ENCODE data around the gene SLC11A1.

The SLC11A1 gene

DNA sequence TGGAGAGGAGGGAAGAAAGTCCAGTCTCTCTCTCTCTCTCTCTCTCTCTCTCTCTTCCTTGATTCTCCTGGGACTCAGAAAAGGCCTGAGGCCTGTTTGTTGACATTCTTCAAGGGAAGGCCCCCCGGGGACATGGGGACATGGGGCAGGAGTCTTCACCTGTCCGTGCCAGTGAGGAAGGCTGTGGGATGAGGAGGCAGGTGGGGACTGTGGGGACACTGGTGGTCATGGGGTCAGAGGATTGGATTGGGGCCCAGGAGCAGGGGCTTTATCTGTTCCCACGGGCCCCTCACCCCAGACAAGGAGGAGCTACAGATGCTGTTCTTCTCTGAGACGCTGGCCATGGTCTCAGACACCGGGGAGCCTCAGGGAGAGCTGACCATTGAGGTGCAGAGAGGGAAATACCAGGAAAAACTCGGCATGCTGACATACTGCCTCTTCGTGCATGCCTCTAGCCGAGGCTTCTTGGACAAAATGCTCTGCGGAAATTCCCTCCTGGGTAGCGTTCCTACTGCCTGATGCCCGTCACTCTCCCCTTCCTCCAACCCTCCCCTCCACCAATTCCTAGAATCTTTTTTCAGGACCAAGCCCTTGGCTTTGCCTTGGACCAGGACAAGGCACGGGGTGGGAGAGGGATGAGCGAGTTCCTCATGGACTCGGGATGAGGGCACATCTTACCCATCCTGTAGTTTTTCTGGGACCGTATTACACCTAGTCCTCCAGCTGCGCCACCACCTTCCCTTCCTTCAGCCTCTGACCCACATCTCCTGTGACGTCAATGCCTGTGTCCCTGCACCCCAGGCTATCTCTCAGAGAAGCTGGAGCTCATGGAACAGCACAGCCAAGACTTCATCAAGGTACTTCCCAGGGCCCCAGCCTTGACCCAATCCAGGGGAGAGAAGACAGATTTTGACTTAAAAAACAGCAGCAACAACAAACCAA, 24.6 kb upstream of the SLC11A1 start:
- Mint-ChIP-seq H3K4me3 (no peak overlapping the region), H3K27me3 (no peaks in the 10 kb centered on the region), H3K4me1 (no peaks in the 10 kb centered on the region), H3K36me3 (no peaks in the 10 kb centered on the region), H3K27ac (peak overlapping the region; percentile 41), H3K9me3 (no peaks in the 10 kb centered on the region)

DNA sequence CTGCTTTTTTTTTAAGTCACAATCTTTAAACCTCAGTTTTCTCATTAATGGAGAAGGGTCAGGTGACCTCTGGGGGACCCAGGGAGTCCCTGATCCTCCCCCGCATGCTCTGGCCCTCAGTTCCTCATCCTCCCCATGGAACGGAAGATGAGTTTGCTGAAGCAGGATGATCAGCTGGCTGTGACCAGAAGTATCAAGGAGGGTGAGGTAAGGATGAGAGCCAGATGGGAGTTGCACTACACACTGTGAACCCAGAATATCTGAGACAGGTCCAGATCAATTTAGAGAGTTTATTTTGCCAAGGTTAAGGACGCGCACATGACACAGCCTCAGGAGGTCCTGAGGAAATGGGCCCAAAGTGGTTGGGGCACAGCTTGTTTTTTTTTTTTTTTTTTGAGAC, 21.6 kb upstream of the SLC11A1 start:
- Mint-ChIP-seq H3K4me3 (no peak overlapping the region), H3K4me1 (no peaks in the 10 kb centered on the region), H3K27me3 (no peaks in the 10 kb centered on the region)

DNA sequence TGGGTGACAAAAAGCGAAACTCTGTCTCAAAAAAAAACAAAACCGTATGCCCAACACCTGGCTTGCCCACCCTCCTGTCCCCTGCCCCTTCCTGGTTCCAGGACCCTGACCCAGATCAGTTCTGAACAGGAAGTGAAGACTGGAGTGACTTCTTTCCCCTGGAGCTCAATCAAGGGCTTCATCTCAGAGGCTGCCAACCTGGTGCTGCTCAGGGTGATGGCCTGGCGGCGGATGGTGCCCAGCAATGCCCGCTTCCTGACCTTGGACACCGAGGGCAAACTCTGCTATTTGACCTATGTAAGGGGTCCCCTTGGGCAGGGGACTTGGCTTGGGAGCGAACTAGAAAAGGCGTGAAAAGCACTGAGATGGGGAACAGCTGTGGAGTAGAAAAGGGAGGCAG, 19.5 kb upstream of the SLC11A1 start:
- Mint-ChIP-seq H3K4me3 (no peak overlapping the region), H3K36me3 (no peaks in the 10 kb centered on the region), H3K4me1 (peaks cover 6% of the 10 kb centered on the region), H3K27ac (no peak overlapping the region), H3K27me3 (no peaks in the 10 kb centered on the region), H3K9me3 (no peaks in the 10 kb centered on the region)

More for the DNA sequence above, 21.6 kb upstream of the SLC11A1 start:
- Mint-ChIP-seq H3K9me3 (no peaks in the 10 kb centered on the region), H3K27ac (no peak overlapping the region), H3K36me3 (no peaks in the 10 kb centered on the region)

DNA sequence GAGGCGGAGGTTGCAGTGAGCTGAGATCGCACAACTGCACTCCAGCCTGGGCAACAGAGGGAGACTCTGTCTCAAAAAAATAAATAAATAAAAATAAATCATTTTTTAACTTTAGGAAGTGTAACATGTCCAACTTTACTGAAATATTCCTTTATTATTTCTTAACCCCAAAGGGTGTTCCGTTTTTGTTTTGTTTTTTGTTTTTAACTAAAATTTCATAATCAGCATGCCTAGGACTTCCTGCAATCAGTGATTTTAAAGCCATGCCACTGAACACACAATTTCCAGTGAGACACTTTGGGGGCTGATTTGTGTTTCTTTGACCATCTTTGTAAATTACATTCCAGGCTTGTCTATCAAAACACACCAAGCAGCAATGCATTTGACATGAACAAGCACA, 18.3 kb upstream of the SLC11A1 start:
- Mint-ChIP-seq H3K27me3 (no peaks in the 10 kb centered on the region), H3K4me3 (no peak overlapping the region), H3K4me1 (peaks cover 11% of the 10 kb centered on the region), H3K9me3 (no peaks in the 10 kb centered on the region), H3K27ac (no peak overlapping the region), H3K36me3 (no peaks in the 10 kb centered on the region)

DNA sequence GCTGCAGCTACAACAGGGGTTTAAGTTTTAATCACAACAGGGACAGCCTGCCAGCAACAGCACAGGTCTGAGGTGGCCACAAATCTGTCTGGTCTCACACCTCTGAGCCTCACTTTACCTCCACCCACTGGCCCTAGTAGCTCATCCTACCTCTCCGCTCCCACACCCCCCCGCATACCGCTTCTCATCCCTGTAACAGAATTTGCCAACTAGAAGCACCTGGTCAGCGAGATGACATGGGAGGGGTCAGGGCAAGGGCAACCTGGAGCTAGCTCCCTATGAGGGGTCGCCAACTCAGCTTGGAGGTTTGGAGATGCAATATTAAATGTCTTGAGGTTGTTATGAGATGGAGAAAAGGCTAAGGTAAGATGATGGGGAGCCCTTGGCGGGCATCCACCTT, 17.9 kb upstream of the SLC11A1 start:
- Mint-ChIP-seq H3K9me3 (no peaks in the 10 kb centered on the region), H3K4me1 (peaks cover 15% of the 10 kb centered on the region), H3K27me3 (no peaks in the 10 kb centered on the region), H3K36me3 (no peaks in the 10 kb centered on the region), H3K4me3 (no peak overlapping the region), H3K27ac (peak overlapping the region; percentile 46)

DNA sequence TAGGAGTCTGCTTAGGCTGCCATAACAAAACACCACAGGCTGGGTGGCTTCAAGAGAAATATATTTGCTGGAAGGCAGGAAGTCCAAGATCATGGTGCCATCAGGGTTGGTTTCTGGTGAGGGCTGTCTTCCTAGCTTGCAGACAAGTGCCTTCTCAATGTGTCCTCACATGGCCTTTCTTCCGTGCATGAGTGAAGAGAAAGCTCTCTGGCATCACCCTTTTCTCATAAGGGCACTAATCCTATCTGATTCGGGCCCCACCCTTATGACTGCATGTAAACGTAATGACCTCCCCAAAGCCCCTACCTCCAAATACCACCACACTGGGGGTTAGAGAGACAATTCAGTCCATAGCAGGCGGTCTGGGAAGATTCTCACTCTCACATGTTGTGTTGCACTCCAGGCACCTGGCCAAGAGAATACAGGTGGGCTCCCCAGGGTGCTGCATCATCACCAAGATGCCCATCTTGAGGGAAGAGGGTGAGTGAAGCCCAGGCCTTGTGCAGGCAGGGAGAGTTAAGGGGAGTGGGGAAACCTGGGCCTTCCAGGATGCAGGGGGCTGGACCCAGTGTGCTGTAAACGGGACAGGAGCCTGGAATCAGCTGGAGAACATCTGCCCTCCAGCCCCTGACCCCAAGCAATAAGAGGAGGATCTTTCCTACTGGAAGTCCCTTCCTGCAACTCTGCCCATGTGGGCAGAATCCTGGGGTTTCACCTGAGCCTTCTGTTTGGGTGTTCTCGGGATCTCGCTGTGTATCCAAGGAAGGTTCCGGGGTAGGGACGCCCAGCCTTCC, 15.3 kb upstream of the SLC11A1 start:
- peaks cover 28% of the 10 kb centered on the region for H3K4me1 Mint-ChIP-seq
- no peaks in the 10 kb centered on the region for H3K27me3 Mint-ChIP-seq
- H3K9me3 Mint-ChIP-seq, result no peaks in the 10 kb centered on the region
- peak overlapping the region; percentile 84 for H3K4me3 Mint-ChIP-seq
- peak overlapping the region; percentile 41 for H3K27ac Mint-ChIP-seq
- no peaks in the 10 kb centered on the region for H3K36me3 Mint-ChIP-seq

DNA sequence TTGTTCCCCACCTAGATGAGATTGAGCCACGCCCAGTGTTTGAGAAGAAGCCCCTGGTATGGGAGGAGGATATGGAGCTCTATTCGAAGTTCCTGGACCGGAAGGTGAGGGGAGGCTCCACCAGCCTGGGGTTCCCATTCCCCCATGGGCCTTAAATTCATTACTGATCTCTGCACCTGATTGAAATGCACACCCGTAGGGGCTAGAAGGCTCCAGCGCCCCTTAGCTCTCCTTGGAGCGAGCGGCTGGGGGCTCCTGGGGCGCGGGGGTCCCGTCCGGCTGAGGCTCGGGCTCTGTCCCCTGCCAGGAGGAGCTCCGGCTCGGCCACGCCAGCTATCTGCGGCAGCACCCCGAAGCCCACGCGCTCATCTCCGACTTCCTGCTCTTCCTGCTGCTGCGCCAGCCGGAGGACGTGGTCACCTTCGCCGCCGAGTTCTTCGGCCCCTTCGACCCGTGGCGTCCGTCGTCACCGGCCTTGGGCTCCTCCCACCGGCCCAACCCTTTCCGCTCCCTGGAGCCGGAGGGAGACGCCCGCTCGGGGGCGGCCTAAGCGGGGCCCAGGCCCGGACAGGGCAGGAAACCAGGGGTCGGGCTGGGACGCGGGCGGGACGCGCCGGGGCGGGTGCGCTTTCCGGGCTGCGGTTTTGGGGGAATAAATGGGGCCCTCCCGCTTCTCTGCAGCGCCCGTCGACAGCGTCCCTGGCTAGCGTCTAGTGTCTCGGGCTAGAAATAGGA, 14.5 kb upstream of the SLC11A1 start:
- Mint-ChIP-seq H3K27ac (no peak overlapping the region), H3K27me3 (no peaks in the 10 kb centered on the region), H3K4me1 (peaks cover 28% of the 10 kb centered on the region), H3K9me3 (no peaks in the 10 kb centered on the region), H3K36me3 (no peaks in the 10 kb centered on the region), H3K4me3 (peak overlapping the region; percentile 84)

DNA sequence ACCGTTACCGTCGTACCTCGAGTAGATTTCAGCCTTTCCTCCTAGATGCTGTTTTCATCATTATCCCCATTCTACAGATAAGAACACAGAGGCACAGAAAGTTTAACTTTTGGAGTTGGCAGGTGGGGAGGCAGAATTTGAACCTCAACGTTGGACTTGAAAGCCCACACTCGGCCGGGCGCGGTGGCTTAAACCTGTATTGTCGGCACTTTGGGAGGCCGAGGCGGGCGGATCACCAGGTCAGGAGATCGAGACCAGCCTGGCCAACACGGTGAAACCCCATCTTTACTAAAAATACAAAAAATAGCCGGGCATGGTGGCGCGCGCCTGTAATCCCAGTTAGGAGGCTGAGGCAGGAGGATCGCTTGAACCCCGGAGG, 13.9 kb upstream of the SLC11A1 start:
- Mint-ChIP-seq H3K9me3 (no peaks in the 10 kb centered on the region), H3K4me3 (peak overlapping the region; percentile 84), H3K27ac (no peak overlapping the region), H3K36me3 (no peaks in the 10 kb centered on the region), H3K4me1 (peaks cover 28% of the 10 kb centered on the region), H3K27me3 (no peaks in the 10 kb centered on the region)

DNA sequence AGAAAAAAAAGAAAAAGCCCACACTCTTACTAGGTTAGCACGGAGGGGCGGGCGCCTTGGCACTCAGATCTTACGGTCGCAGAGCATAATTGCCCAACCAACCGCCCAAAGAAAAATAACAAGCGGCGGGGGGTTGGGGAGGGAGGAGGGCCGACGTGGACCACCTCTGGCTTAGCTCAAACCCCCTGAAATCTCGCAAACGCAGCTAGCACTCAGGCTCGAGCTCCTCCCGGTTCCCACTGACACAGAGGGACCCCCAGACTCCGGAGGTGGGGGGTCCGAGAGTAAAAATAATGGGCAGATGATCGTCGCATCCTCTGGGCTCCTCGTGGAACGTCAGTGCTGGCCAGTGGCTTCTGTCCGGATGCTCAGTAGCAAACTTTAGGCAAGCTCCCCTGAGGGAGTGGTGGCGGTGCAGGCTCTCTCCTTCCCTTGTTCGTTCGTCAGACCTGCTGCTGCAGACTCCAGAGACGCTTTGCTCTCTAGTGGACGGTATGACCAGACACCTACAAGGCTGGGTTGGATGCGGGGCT, 13.4 kb upstream of the SLC11A1 start:
- no peaks in the 10 kb centered on the region for H3K9me3 Mint-ChIP-seq
- no peaks in the 10 kb centered on the region for H3K36me3 Mint-ChIP-seq
- H3K4me3 Mint-ChIP-seq, result peak overlapping the region; percentile 52
- peaks cover 28% of the 10 kb centered on the region for H3K4me1 Mint-ChIP-seq
- no peak overlapping the region for H3K27ac Mint-ChIP-seq
- H3K27me3 Mint-ChIP-seq, result no peaks in the 10 kb centered on the region

DNA sequence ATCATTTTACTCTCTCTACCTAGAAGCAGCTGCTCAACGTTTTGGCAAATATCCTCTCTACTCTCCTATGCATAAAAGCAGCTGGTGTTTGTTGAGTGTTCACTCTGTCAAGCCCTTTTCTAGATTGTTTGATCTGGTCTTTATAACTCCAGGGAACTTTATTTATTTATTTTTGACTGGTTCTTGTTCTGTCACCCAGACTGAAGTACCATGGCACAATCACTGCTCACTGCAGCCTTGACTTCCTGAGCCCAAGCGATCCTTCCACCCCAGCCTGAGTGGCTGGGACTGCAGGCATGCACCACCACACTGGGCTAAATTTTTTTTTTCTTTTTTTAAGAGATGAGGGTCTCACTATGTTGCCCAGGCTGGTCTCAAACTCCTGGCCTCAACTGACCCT, 12.7 kb upstream of the SLC11A1 start:
- Mint-ChIP-seq H3K4me3 (peak overlapping the region; percentile 30), H3K9me3 (no peaks in the 10 kb centered on the region)

DNA sequence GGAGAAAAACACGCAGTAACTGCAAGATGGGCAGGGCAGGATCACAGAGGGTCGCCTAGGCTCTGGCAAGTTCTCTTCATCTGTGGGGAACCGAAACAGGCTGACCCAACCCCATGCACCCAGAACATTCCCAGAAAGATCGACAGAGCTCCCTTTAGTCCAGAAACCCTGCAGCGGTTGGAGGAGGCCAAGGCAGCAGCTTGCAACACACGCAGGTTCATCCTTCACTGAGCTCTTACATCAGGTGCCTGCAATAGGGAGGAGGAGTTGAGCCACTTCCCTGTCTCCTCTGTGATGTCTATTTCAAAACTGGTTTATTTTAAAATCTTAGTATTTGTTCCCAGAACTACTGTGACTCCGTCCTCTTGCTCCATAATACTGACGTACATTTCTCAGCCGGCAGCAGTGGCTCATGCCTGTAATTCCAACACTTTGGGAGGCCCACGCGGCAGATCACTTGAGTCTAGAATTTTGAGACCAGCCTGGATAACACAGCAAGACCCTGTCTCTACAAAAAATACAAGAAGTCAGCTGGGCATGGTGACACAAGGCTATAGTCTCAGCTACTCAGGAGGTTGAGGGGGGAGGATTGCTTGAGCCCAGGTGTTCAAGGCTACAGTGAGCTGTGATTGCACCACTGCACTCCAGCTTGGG, 11.5 kb upstream of the SLC11A1 start:
- H3K36me3 Mint-ChIP-seq, result no peaks in the 10 kb centered on the region
- no peaks in the 10 kb centered on the region for H3K9me3 Mint-ChIP-seq
- no peak overlapping the region for H3K4me3 Mint-ChIP-seq
- peaks cover 28% of the 10 kb centered on the region for H3K4me1 Mint-ChIP-seq
- H3K27me3 Mint-ChIP-seq, result no peaks in the 10 kb centered on the region
- H3K27ac Mint-ChIP-seq, result no peak overlapping the region

More for the DNA sequence above, 12.7 kb upstream of the SLC11A1 start:
- no peaks in the 10 kb centered on the region for H3K27me3 Mint-ChIP-seq
- peaks cover 28% of the 10 kb centered on the region for H3K4me1 Mint-ChIP-seq
- H3K36me3 Mint-ChIP-seq, result no peaks in the 10 kb centered on the region
- no peak overlapping the region for H3K27ac Mint-ChIP-seq

DNA sequence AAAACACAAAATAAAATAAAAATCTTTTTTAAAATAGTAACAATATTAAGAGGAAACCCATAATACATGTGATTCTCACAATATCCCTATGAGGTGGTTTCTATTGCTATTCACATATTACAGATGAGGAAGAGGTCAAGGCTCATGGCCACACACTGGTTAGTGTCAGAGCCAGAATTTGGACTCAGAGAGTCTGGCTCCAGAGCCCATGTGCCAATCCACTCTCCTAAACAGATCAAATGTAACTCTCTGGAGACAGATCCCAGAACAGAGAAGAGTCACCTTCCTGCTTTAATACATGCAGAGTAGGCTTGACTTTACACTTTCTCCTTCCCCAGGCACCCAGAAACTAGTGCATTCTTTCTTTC, 10.1 kb upstream of the SLC11A1 start:
- no peak overlapping the region for H3K27ac Mint-ChIP-seq
- no peaks in the 10 kb centered on the region for H3K36me3 Mint-ChIP-seq
- H3K4me1 Mint-ChIP-seq, result peaks cover 26% of the 10 kb centered on the region
- no peaks in the 10 kb centered on the region for H3K9me3 Mint-ChIP-seq
- no peaks in the 10 kb centered on the region for H3K27me3 Mint-ChIP-seq
- no peak overlapping the region for H3K4me3 Mint-ChIP-seq

DNA sequence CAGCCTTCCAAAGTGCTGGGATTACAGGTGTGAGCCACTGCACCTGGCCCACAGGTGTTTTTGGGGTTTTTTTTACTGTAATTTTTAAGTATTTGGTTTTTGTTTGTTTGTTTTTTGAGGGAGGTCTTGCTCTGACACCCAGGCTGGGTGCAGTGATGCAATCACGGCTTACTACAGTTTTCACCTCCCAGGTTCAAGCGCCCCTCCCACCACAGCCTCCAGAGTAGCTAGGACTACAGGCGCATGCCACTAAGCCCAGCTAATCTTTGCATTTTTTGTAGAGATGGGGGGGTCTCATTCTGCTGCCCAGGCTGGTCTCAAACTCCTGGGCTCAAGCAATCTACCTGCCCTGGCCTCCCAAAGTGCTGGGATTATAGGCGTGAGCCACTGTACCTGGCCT, 7.3 kb upstream of the SLC11A1 start:
- no peak overlapping the region for H3K27ac Mint-ChIP-seq
- peaks cover 6% of the 10 kb centered on the region for H3K4me1 Mint-ChIP-seq
- H3K4me3 Mint-ChIP-seq, result no peak overlapping the region
- H3K27me3 Mint-ChIP-seq, result no peaks in the 10 kb centered on the region
- no peaks in the 10 kb centered on the region for H3K36me3 Mint-ChIP-seq
- H3K9me3 Mint-ChIP-seq, result no peaks in the 10 kb centered on the region

DNA sequence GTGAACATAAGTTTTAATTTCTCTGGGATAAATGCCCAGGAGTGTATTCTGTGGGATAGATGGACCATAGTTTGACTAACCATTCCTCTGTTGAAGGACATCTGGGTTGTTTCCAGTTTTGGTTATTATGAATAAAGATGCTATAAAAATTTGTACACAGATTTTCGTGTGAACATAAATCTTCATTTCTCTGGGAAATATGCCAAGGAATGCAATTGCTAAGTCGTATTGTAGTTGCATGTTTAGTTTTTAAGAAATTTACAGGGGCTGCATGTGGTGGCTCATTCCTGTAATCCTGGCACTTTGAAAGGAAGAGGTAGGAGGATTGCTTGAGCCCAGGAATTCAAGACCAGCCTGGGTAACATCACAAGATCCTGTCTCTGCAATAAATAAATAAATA, 6.9 kb upstream of the SLC11A1 start:
- no peaks in the 10 kb centered on the region for H3K36me3 Mint-ChIP-seq
- no peak overlapping the region for H3K27ac Mint-ChIP-seq
- no peak overlapping the region for H3K4me3 Mint-ChIP-seq
- H3K27me3 Mint-ChIP-seq, result no peaks in the 10 kb centered on the region
- no peaks in the 10 kb centered on the region for H3K9me3 Mint-ChIP-seq
- peaks cover 2% of the 10 kb centered on the region for H3K4me1 Mint-ChIP-seq

DNA sequence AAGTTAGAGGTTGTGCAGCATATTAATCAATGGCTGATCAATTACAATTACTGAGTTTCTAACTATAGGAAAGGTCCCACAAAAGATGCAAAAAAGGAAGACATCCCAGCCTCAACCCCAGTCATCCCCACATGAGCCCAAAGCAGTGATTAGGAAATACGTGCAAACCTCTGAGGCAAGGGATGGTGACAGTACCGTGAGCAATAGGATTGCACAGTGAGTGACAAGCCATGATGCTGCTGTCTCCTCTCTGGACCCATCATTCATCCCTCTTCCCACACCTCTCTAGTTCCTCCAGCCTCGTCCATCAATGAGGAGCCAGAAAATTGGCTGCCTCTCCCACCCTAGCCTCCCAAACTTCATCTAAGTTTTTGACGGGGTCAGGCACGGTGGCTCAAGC, 4.0 kb upstream of the SLC11A1 start:
- no peak overlapping the region for H3K27ac Mint-ChIP-seq
- H3K27me3 Mint-ChIP-seq, result no peaks in the 10 kb centered on the region
- H3K36me3 Mint-ChIP-seq, result no peaks in the 10 kb centered on the region
- H3K4me1 Mint-ChIP-seq, result peaks cover 3% of the 10 kb centered on the region
- no peaks in the 10 kb centered on the region for H3K9me3 Mint-ChIP-seq
- H3K4me3 Mint-ChIP-seq, result no peak overlapping the region

All from activated naive CD4-positive, alpha-beta T cell treated with anti-CD3 and anti-CD28 coated beads, Interleukin-2, amount 50 U/mL, for 24 hours (primary cell).